ENCODE results near the gene GHSR.

DNA sequence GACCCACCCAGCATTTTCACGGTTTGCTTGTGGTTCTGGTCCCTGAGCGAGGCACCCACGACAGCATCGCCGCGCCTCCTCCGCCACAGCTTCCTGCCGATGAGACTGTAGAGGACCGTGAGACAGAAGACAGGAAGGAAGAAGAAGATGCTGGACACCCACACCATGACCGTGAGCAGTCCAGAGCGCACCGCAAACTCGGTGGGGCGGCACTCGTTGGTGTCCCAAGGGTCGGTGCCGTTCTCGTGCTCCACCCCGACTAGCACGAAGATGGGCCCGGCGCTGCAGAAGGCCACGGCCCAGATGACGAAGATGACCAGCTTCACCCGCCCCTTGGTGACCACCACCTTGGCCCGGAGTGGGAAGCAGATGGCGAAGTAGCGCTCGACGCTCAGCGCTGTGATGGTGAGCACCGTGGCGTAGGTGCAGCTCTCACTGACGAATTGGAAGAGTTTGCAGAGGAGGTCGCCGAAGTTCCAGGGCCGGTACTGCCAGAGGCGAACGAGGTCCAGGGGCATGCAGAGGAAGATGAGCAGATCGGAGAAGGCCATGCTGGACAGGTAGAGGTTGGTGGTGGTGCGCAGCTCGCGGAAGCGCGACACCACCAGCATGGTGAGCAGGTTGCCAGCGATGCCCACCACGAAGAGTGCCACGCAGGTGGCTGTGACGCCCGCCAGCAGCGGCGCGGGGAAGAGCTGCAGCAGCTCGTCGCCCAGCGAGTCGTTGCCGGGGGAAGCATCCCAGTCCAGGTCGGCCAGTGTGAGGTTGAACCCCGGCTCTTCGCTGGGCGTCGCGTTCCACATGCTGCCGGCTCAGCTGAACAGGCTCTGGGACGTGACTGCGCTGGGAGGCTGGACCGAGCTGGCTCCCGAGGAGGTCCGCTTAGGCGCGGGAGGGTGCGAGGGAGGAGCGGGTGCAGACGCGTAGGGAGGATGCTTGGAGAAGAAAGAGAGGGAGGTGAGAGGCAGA is at the start of gene GHSR:
- no peak for TF ChIP-seq EZH2 (IDR thresholded peaks at IDR 0.05; ENCODE audit: borderline replicate concordance, low read length)
- TF ChIP-seq CTCF (IDR thresholded peaks at IDR 0.05; ENCODE audit: low read length): no peak
